ENCODE data around the gene AKR7A2.

AKR7A2 gene

DNA sequence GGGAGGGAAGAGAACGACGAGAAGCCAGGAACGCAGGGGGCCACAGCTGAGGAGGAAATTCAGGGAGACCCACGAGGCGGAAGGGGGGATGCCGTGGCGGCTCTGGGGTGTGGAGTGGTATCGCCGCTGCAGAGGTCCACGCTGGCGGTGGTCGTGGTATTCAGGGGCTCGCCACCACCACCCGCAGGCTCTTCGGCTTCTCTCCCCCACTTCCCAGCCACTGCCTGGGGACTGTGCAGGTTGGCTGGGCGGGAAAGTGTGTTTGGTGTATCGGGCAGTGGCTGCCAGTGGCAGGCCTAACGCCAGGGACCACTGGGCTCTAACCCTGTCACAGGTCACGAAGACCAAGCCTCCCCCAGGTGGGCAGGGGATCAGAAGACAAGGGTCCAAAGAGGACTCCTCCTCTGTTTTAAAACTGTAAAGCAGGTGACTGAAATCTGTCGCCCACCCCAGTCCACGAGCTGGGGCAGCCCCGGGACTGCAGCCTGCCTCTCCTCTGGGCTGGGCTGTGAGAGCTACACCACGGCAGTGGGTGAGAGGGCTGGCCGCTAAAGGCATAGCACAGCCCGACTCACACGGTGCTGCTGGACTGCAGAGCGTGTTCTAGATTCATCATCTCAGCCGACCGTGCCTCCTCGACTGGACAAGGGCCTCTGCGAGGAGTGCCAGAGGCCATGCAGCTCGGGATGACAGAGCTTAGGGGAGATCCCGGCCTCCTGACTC lies 31.1 kb upstream of the AKR7A2 start:
- no peak for FAIRE-seq

DNA sequence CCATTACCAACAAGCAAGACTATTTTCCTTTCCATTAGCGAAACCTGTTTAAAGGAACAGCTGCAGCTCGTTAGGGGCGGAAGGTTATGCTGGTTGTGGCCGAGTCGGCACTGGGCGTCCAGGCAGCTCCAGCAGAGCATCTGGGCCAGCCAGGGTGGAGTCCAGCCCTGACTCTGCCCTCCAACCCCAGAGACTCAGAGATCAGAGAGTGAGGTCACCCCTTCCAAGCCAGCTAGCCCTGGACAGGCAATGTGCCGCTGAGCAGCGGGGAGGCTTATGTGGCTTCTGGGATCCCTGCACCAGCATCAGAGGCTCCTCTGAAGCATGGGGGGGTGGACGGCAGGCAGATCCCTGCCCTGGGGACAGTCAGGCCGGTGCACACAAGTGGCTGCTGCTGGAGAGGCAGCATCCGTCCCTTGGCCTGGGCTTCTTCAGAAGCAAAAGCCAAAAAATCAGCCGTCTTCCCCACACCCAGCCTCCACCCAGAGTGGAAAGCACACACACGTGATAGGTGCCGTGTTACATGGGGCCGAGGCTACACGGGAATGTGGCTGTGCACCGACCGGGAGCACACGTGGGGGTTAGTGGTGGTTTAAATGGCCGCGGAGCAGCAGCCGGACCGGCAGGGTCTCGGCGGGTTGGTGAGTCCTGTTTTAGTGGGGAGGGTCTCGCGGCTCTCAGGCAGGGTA lies 30.3 kb upstream of the AKR7A2 start:
- no peak for FAIRE-seq

DNA sequence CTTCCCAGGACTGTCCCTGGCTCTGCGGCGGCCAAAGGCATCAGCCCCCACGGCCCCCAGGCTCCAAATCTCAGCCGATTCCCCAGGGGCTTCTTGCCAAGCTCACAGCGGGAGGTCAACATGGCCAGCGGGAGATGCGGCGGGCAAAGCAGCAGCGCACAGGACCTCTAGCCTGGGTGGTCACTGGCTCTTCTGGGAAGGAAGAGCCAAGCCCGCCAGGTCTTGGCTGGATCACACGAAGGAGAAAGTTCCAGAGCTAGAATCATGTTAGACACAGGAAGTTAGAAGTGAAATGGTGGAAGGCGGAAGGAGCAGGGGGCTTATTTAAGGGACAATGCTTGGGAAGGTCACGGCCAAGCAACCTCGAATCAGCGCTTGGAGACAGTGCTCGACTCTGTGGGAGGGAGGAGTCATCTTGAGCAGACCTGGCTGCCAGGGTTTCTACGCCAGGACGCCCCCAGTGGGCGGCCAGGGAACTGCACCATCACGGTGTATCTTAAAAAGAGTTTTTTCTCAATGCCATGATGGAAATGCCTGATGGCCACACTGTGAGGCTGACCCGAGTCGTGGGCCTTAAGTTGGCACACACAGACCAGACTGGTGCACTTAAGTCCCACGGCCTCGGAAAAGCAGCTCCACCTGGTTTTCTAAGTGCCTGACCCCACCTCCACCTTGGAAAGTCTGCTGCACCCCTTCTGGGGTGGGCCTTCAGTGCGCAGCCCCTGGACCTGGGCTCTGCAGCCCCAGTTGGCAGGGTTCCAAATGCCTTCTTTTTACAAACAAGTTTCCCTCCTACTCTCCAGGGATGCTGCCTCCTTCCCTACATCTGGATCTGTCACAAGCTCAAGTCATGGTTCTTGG lies 29.5 kb upstream of the AKR7A2 start:
- peak; percentile 27 for FAIRE-seq

DNA sequence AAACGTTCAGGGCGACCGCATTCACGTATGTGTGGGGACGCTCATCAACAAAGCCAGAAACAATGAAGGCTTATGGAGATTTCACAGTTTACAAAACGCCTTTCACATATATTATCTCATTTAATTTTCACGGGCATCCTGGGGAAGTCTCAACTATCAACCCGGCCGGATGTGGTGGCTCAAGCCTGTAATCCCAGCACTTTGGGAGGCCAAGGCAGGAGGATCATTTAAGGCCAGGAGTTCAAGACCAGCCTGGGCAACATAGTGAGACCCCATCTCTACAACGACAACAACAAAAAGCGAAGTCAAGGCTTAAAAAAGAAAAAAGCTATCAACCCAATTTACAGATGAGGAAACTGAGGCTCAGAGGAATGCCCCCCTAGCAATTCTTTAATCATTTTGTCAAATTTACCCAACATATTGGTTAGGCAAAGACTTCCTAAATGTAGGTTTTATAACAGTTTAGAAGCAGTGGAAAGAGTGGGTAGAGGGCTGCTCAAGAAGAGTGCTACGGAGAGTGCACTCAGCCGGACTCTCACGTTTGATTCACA lies 28.5 kb upstream of the AKR7A2 start:
- no peak for FAIRE-seq

DNA sequence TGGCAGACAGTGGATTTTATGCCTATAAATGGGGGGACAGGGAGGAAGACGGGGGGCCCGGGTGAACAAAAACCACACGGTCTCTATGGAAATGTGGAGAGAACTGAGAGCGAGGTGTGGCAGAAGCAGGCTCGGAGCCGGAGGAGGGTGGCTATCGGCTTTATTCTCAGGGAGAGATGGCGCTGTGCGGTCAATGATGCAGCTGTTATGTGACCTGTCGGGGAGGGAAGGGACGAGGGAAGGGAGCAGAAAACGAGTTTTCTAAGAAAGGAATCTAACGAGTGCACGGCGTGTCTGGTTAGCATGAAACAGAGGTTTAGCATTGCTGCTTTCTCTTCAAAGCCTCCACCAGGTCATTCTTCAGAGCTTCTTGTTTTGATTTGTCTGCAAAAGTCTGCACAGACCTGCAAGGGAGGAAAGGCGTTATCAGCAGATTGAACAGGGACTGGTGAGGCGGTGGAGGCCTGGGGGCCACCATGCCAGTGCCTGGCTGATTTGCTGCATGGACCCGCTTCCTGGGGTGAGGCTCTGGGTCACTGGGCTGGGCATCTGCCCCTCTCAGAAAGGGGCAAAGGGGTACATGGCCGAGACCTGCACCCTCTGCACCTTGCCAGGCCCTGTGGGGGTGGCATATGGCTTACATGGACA lies 27.4 kb upstream of the AKR7A2 start:
- FAIRE-seq = no peak

DNA sequence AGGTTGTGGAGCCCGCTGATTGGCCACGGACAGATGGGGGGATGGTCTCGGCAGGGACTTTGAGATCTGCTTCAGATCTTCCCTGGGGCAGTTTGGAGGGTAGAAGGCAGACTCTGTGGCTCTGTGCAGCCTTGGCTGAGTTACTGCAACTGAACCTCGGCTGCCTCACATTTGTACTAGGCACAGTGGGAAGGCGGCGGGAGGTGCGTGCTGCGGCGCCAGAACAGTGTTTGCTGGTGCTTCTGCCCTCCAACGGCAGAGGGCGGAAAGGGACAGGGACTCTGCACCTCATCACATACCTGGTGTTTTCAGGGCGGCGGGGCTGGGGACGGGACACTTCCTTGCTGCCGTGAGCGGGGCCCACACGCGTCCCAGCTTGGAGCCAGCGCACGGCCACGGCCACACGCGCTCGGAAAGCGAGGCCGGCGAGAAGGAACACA lies 26.4 kb upstream of the AKR7A2 start:
- no peak for FAIRE-seq

DNA sequence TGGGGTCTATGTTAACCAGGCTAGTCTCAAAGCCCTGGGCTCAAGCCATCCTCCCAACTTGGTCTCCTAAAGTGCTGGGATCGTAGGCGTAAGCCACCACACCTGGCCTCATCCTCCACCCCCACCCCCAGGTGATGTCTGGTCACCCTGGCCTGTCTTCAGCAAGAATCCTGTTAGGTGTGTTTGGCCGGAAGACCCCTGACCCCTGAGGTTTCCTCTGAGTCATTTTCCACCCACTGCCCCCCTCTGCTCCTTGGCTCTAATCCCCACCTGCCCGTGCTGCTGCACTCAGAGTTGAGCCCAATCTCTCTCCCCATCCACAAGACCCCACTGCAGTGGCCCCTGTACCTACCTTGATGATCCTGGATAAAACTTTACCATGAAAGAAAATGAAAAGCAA lies 25.3 kb upstream of the AKR7A2 start:
- FAIRE-seq = no peak

DNA sequence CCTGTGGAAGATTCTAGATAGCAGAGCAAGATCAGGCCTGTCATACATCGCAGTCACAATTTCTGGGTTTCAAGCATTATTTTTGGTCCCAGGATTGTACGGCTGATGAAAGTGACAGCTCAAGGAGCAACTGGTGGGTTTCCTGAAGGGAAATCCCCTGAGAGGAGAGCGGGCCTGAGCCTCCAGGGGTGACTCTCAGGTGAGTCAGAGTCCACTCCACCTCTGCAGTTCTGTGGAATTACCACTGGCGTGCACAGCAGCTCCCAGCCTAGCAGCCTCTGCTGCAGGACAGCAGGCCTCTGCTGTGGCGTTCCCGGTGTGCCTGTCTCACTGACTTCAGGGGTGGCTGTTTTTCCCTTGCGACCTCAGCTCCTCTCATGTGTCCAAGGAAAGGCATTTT lies 24.6 kb upstream of the AKR7A2 start:
- FAIRE-seq = no peak

DNA sequence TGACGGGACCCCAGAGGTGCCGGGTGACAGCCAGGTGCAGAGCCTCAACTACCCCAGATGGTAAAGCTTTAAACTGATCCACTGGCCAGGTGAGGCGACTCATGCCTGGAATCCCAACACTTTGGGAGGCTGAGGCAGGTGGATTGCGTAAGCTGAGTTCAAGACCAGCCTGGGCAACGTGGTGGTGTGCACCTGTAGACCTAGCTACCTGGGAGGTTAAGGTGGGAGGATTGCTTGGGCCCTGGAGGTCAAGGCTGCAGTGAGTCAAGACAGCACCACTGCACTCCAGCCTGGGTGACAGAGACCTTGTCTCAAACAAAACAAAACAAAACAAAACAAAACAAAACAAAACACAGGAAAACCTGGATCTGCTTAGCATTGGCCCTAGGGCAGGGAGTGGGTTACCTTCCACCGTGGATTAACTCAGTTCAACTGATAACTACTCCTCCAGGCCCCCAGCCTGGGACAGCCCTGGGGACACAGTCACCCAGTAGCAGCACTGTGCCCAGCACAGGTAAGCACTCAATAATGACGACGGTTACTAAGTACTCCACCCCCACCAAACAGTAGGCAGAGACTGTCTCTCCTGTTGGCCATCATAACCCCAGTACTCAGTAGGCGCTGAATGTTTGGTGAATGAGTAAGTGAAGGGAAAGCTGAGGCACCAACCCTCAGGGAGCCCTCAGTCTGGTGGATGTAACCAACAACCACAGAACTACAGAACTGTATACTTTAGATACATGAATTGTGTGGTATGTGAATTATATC lies 21.8 kb upstream of the AKR7A2 start:
- no peak for FAIRE-seq

DNA sequence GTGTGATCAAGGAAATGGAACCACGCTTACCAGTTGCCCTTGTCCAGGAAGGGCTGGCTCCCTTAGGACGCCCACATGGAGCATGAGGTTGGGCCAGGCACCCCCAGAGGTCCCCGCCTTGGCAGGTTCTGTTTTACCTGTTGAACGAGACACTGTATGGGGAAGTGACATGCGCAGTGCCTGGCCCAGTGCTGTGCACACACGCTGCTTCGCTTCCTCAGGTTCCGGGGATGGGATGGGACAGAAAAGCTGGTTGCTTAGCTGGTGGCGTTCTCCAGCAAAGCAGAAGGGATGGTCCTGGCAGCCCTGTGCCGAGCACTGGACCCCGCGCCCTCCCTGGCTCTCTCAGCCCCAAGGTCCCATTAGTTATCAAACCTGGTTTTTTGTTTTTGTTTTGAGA lies 20.9 kb upstream of the AKR7A2 start:
- no peak for FAIRE-seq

DNA sequence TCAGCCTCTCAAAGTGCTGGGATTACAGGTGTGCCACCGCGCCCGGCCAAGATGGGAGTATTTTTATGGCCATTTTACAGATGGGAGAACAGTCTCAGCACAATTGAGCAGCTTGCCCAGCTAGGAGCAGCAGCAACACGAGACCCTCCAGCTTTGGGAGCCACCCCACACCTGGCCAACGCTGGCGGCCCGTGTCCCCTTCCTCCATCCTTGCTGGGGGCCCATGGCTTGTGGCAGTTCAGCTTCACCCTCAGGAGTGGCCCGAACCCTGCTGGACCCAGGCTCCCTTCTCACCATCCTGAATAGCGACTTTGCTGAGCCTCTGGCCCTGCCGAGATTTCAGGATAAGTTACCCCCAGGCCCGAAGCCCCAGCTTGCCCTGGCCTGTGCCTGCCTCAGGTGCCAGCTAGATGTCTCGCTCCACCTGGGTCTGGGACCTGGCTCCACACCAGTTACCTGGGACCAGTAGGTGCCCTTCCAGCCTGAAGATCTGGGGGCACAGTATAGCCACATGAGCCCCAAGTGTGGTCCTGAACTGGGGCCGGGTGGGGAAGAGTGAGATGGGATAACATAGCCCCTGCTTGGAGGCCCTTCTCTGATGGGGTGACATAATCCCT lies 19.4 kb upstream of the AKR7A2 start:
- FAIRE-seq = no peak

DNA sequence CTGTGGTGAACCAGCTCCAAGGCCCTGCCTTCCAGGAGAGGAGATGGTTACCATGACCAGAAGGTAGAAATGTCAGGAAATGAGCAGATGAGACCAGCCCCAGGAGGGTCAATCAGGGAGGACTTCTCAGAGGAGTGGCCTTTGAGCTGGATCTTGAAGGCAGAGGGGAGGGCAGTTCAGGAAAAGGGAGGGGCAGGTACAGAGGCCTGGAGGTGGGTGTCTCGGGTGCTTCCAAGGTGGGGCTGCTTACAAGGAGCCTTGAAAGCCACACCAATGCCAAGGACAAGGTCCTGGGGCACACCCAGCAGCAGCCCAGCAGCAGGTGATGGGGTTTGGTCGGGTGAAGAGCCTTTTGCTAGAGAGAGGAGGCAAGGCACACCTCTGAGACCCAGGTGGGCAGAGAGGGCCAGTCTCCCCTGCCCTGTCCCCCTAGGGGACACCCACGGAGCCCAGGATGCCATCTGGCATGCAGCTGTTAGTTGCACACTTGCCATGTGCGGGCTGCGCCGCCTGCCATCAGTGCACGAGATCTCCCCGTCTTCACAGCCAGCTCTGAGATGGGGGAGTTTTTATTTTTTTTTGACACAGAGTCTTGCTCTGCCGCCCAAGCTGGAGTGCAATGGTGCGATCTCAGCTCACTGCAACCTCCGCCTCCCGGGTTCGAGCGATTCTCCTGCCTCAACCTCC lies 18.6 kb upstream of the AKR7A2 start:
- FAIRE-seq = no peak

DNA sequence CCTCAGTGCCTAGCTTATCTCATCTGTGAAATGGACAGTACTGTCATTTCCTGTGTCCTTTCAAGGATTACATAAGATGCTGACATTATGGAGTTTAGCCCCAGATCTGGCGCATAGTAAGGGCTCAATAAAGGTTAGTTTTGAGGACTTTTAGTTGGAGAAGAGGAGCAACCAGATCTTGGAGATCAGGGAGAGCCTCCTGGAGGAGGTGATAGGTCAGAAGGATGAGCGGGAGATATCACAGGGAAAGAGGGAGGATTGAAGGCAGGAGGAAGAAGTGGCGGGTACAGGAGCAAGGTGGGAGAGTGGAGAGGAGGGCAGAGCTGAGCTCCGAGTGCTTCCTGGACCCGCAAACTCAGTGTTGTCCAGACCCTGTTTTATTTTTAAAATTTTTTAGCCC lies 17.7 kb upstream of the AKR7A2 start:
- FAIRE-seq = no peak

DNA sequence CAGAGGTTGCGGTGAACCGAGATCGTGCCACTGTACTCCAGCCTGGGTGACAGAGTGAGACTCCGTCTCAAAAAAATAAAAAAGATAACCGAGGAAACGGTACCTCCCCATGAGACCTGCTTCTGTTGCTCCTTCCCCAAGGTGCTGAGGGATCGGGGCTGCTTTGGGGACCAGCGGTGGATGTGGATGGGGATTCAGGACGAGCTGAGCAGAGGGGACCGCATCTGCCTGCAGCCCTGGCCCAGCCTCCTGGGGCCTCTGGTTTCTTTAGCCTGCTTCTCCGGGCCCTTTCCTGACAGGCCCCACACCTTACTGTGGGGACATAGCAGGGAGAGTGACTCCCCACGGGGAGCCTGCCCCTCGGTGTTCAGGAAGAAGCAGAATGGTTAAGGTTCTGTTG lies 17.2 kb upstream of the AKR7A2 start:
- no peak for FAIRE-seq

DNA sequence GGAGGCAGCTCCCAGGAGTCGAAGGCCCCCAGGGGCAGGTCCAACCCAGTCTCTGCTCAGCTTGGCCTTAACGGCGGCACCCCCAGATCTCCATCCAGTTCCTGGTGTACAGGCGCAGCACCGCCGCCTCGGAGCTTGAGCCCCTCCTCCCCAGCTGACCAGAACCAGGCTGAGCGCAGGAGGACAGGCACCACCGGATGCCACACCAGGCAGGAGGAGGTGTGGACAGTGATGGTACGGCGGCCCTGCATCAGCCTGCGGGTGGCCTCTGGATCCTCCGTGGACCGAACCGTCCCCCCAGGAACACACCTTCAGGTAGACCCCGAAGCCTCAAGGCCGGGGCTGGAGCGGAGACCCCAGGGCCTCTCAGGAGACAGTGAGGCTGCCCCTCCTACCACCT lies 16.5 kb upstream of the AKR7A2 start:
- FAIRE-seq = no peak

DNA sequence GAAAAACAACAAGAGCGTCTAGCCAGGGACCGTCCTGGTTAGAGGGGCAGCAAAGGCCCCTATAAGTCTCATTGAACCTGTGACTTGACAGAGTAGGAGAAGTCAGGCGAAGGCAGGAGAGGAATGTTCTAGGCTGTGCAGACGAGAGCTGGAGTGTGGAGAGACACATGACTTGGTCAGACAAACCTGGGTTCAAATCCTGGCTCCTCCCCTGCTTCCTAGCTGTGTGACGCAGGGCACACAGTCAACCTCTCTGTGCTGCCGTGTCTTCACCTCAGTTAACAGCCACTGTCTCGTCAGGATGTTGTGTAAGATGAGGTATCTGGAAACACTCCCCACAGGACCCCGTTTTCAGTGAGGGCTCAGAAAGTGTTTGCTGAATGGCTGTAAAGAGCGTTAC lies 15.8 kb upstream of the AKR7A2 start:
- no peak for FAIRE-seq

DNA sequence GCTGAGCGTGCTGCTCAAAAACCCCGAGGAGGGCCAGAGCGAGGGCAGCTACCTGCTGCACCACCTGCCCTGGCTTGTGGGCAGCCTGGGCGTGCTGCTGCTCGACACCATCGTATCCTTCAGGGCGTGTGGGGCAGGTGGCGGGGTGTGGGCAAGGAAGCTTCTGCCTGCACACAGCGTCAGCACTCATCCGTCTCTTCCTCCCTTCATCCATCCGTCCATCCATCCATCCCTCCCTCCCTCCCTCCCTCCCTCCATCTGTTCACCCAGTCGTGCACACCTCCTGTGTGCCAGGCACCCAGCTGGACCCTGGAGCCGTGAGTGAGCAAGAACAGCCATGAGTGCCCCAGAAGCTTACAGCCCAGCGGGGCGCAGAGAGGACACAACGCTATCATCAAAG lies 15.4 kb upstream of the AKR7A2 start:
- FAIRE-seq = no peak

DNA sequence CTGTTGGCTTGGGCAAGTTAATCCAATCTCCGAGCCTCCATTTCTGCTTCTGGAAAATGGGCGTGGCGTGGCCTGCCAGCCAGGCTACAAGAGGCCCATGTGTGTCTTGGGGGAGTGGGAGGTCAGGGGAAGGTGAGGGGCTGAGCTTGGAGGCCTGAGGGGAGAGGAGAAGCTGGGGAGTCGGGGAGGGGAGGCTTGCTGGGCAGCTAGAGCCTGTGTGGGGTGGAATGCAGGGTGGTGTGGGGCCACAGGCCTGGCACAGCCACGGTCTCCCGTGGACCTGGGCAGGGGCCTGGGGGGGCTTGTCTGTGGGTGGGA lies 14.8 kb upstream of the AKR7A2 start:
- no peak for FAIRE-seq

DNA sequence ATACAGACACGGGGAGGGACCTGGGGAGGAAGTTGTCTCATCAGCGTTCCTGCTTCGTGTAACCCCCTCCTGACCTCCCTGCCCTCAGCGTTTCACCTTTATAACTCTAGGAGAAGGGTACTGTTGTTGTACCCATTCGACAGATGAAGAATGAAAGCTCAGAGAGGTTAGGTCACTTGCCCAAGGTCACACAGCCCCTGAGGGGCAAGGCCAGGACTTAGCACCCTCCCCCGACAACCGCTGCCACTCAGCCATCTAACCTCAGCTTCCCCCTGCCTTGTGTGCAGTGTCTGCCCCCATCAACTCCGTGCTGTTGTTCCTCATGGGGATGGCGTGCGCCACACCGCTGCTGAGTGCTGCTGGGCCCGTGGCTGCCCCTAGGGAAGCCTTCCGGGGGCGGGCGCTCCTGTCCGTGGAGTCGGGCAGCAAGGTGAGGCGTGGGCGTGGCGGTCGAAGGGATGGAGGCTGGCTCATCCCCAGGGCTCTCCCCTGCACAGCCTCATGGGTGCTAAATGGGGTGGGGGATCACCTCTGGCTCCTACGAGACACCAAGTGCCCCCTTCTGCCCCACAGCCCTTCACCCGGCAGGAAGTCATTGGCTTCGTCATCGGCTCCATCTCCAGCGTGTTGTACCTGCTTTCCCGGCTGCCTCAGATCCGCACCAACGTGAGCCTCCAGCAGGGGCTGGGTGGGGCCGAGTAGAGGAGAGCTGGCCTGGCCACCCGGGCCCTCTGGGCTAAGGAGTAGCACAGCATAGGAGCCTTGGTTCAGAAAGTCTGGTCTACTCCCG lies 14.2 kb upstream of the AKR7A2 start:
- no peak for FAIRE-seq

DNA sequence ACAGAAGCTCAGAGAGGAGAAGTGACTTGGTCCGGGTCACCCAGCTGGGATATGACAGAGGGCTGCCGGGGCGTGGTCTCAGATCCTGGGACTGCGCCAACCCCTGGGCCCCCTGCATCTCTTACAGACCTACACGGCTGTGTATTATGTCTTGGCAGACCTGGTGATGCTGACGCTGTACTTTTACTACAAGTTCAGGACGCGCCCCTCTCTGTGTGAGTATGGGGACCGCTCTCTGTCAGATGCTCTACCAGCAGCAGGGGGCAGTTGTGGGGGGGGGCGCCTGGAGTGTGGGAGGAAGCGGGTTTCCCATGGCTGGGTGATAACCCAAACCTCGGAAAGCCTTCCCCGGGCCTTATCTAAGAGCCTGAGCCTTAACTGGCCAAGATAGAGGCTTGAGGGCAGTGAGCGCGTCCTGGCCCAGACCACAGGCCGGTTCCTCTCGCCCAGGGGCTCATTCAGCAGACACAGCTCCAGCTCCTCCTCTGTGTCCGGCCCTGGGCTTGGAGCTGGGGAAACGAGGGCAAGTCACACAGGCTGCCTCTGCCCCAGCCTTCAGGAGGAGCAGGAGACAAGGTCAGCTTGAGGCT lies 13.5 kb upstream of the AKR7A2 start:
- FAIRE-seq = no peak
